ENCODE data around the gene NCS1. TPM values are rescaled to one million over a fixed set of nuclear protein-coding genes. Genes with fewer than 3 reads are reported as not detected.

NCS1 gene
- polyA plus RNA-seq, 3 donors = not detected

DNA sequence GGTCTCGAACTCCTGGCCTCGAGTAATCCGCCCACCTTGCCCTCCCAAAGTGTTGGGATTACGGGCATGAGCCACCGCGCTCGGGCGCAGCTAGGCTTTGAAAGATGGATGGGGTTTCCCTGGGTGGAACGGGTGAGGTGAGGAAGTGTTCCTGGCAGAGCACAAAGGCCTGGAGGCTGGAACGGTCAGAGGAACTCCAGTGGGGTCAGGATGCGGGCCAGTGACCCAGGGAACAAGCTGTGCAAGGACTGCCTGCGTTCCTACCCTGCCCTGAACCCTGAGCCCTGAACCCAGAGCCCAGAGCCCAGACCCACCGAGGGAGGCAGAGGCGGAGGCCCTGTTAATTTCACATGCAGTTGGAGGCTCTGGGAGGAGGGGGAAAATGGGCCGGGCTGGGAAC, 23.4 kb downstream of the NCS1 start:
- WGBS (ENCODE audit: insufficient coverage) = 91% methylated on average over 12 of the region's 15 CpGs
- Histone ChIP-seq H3K9ac (ENCODE audit: insufficient read depth, low read length, poor library complexity, severe bottlenecking) (no peak overlapping the region), H2AFZ (ENCODE audit: insufficient read depth, low read depth, low read length, poor library complexity, severe bottlenecking) (no peak overlapping the region), H4K20me1 (ENCODE audit: insufficient read depth, low read length) (no peaks in the 10 kb centered on the region), H3K36me3 (replicated peaks in 1 of 2; ENCODE audit: control insufficient read depth in 1 of 2, insufficient read depth in 2 of 2, low read length in 2 of 2) (no peaks in the 10 kb centered on the region), H3K27ac (ENCODE audit: low read depth in 1 of 2, low read length in 2 of 2) (no peak overlapping the region), H3K27me3 (ENCODE audit: control insufficient read depth in 2 of 2, insufficient read depth in 2 of 2, low read length in 2 of 2) (no peaks in the 10 kb centered on the region), H3K4me1 (ENCODE audit: control insufficient read depth in 1 of 2, insufficient read depth in 2 of 2, low read length in 2 of 2) (no peaks in the 10 kb centered on the region), H3K4me2 (replicated peaks; ENCODE audit: extremely low read depth, low read length, poor library complexity, severe bottlenecking) (no peak overlapping the region), H3K4me3 (replicated peaks in 1 of 3; ENCODE audit: low read depth in 2 of 3, low read length in 3 of 3) (no peak overlapping the region), H3K79me2 (ENCODE audit: insufficient read depth, low read length) (no peaks in the 10 kb centered on the region), H3K9me3 (replicated peaks in 1 of 2; ENCODE audit: control insufficient read depth in 1 of 2, insufficient read depth in 1 of 2, low read length in 2 of 2) (no peaks in the 10 kb centered on the region)
- H3K9me3 Mint-ChIP-seq = no peaks in the 10 kb centered on the region
- no peaks in the 10 kb centered on the region for H3K36me3 Mint-ChIP-seq
- TF ChIP-seq, protein P1, sequence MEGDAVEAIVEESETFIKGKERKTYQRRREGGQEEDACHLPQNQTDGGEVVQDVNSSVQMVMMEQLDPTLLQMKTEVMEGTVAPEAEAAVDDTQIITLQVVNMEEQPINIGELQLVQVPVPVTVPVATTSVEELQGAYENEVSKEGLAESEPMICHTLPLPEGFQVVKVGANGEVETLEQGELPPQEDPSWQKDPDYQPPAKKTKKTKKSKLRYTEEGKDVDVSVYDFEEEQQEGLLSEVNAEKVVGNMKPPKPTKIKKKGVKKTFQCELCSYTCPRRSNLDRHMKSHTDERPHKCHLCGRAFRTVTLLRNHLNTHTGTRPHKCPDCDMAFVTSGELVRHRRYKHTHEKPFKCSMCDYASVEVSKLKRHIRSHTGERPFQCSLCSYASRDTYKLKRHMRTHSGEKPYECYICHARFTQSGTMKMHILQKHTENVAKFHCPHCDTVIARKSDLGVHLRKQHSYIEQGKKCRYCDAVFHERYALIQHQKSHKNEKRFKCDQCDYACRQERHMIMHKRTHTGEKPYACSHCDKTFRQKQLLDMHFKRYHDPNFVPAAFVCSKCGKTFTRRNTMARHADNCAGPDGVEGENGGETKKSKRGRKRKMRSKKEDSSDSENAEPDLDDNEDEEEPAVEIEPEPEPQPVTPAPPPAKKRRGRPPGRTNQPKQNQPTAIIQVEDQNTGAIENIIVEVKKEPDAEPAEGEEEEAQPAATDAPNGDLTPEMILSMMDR (IDR thresholded peaks at IDR 0.05) = no peak
- no peak overlapping the region for H3K4me3 Mint-ChIP-seq
- H3K27ac Mint-ChIP-seq = no peak overlapping the region
- no peaks in the 10 kb centered on the region for H3K4me1 Mint-ChIP-seq
- no peak for DNase-seq
- H3K27me3 Mint-ChIP-seq (ENCODE audit: low read depth in 3 of 3) = peaks cover 0 to 7% (median 6%) of the 10 kb centered on the region in 3 donors
- intact Hi-C loops (cut with micrococcal nuclease) = no loop called here

DNA sequence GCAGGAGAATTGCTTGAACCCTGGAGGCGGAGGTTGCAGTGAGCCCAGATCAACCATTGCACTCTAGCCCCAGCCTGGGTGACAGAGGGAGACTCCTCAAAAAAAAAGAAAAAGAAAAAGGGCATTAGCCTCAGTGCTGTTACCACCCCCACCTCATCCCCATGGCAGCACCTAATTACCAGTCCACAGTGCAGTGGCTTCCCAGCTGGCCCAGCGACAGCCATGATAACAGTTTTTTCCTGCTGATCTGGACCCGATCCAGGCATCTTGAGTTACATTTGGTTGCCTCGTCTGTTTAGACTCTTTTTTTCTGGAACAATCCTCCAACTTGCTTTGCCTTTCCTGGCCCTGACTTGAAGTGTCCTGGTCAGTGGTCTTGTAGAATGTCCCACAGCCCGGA, 24.4 kb downstream of the NCS1 start:
- no peak for DNase-seq
- no peaks in the 10 kb centered on the region for H3K27me3 ChIP-seq (ENCODE audit: control insufficient read depth in 2 of 2, insufficient read depth in 2 of 2, low read length in 2 of 2)
- no peaks in the 10 kb centered on the region for H4K20me1 ChIP-seq (ENCODE audit: insufficient read depth, low read length)
- no peaks in the 10 kb centered on the region for H3K36me3 ChIP-seq (replicated peaks in 1 of 2; ENCODE audit: control insufficient read depth in 1 of 2, insufficient read depth in 2 of 2, low read length in 2 of 2)
- Mint-ChIP-seq H3K36me3 (no peaks in the 10 kb centered on the region), H3K27me3 (ENCODE audit: low read depth in 3 of 3) (peaks cover 0 to 7% (median 6%) of the 10 kb centered on the region in 3 donors), H3K9me3 (no peaks in the 10 kb centered on the region), H3K4me3 (no peak overlapping the region), H3K27ac (no peak overlapping the region), H3K4me1 (no peaks in the 10 kb centered on the region)
- no peak overlapping the region for H3K9ac ChIP-seq (ENCODE audit: insufficient read depth, low read length, poor library complexity, severe bottlenecking)
- TF ChIP-seq, protein P1 (IDR thresholded peaks at IDR 0.05) = no peak
- H3K4me3 ChIP-seq (replicated peaks in 1 of 3; ENCODE audit: low read depth in 2 of 3, low read length in 3 of 3) = no peak overlapping the region
- WGBS (ENCODE audit: insufficient coverage) = 78% methylated on average over 3 of the region's 5 CpGs
- no peaks in the 10 kb centered on the region for H3K4me1 ChIP-seq (ENCODE audit: control insufficient read depth in 1 of 2, insufficient read depth in 2 of 2, low read length in 2 of 2)
- intact Hi-C loops (cut with micrococcal nuclease) = no loop called here
- no peaks in the 10 kb centered on the region for H3K9me3 ChIP-seq (replicated peaks in 1 of 2; ENCODE audit: control insufficient read depth in 1 of 2, insufficient read depth in 1 of 2, low read length in 2 of 2)
- no peak overlapping the region for H3K4me2 ChIP-seq (replicated peaks; ENCODE audit: extremely low read depth, low read length, poor library complexity, severe bottlenecking)
- H3K27ac ChIP-seq (ENCODE audit: low read depth in 1 of 2, low read length in 2 of 2) = no peak overlapping the region
- H3K79me2 ChIP-seq (ENCODE audit: insufficient read depth, low read length) = no peaks in the 10 kb centered on the region
- H2AFZ ChIP-seq (ENCODE audit: insufficient read depth, low read depth, low read length, poor library complexity, severe bottlenecking) = no peak overlapping the region
